Upper lobe of left lung (tissue), 4 donors: ENCODE measurements around the gene OTUD6A.

Source experiments
- CTCF ChIP-seq, 6 experiments: fragments of 450-650 bp in 4 of 6; fragments of 200-600 bp in 2 of 6; sonication (generic) in 2 of 6; IDR thresholded peaks; one replicate each; pipeline ENCODE4 v1.5.1; 2016 to 2019; ENCODE audit warnings: antibody characterized with exemption in 6 of 6
- EP300 ChIP-seq, 4 donors: sonication (generic); formaldehyde crosslinking; IDR thresholded peaks; one replicate each; pipeline ENCODE4 v1.5.1; 2017; ENCODE audit warnings: antibody characterized with exemption in 4 of 4, control low read depth in 2 of 4
- POLR2A ChIP-seq, 4 donors: fragments of 450-650 bp; IDR thresholded peaks; one replicate each; pipeline ENCODE4 v1.5.1; 2016 to 2017; ENCODE audit warnings: antibody characterized with exemption in 4 of 4, mild to moderate bottlenecking in 2 of 4
- POLR2AphosphoS5 ChIP-seq, 2 donors: sonication (generic); formaldehyde crosslinking; IDR thresholded peaks; one replicate each; pipeline ENCODE4 v1.5.1; 2017; ENCODE audit warnings: antibody characterized with exemption in 2 of 2

- no peak for TF ChIP-seq CTCF (IDR thresholded peaks at IDR 0.05)
- no peak for TF ChIP-seq POLR2AphosphoS5 (IDR thresholded peaks at IDR 0.05)
- TF ChIP-seq POLR2A (IDR thresholded peaks at IDR 0.05) = no peak
- TF ChIP-seq EP300 (IDR thresholded peaks at IDR 0.05) = no peak
Measured at GRCh38 chrX:70012756-70013155, 49.5 kb upstream of the OTUD6A start.
